NT2/D1 (cell line): ENCODE results near the gene SLCO3A1.

Experiments used
- DNase-seq: peaks from one replicate; pipeline ENCODE4 v3.0.0-alpha.2; 2011; ENCODE audit warnings: low read depth, low spot score
- H3K27me3 ChIP-seq: 2 replicates; pipeline ENCODE4 v1.6.0; 2011; ENCODE audit warnings: mild to moderate bottlenecking; ENCODE audit not compliant: insufficient read length, insufficient read depth
- H3K36me3 ChIP-seq: 2 replicates; pipeline ENCODE4 v1.6.1; 2011; ENCODE audit warnings: mild to moderate bottlenecking, low read length, mixed read lengths; ENCODE audit not compliant: insufficient read depth, insufficient read length
- H3K4me1 ChIP-seq: 2 replicates; pipeline ENCODE4 v1.5.1; 2011; ENCODE audit not compliant: insufficient read depth, insufficient read length
- H3K4me3 ChIP-seq: 2 replicates; pipeline ENCODE4 v1.5.1; 2011; ENCODE audit warnings: low read depth; ENCODE audit not compliant: insufficient read length
- H3K9ac ChIP-seq: 2 replicates; pipeline ENCODE4 v1.6.0; 2011; ENCODE audit warnings: low read depth; ENCODE audit not compliant: insufficient read length
- H3K9me3 ChIP-seq: 2 replicates; pipeline ENCODE4 v1.5.1; 2011; ENCODE audit warnings: mild to moderate bottlenecking, low read length; ENCODE audit not compliant: insufficient read depth
- SUZ12 ChIP-seq: IDR thresholded peaks from 2 replicates; pipeline ENCODE4 v1.6.1; 2011; ENCODE audit not compliant: insufficient read length, insufficient read depth; ENCODE audit errors: extremely low read depth
- YY1 ChIP-seq: IDR thresholded peaks from 2 replicates; pipeline ENCODE4 v1.6.1; 2011; ENCODE audit not compliant: insufficient read length, insufficient read depth
- ZNF274 ChIP-seq: IDR thresholded peaks from 2 replicates; pipeline ENCODE4 v1.6.1; 2011; ENCODE audit warnings: mild to moderate bottlenecking, low read depth, low read length

Gene SLCO3A1

DNA sequence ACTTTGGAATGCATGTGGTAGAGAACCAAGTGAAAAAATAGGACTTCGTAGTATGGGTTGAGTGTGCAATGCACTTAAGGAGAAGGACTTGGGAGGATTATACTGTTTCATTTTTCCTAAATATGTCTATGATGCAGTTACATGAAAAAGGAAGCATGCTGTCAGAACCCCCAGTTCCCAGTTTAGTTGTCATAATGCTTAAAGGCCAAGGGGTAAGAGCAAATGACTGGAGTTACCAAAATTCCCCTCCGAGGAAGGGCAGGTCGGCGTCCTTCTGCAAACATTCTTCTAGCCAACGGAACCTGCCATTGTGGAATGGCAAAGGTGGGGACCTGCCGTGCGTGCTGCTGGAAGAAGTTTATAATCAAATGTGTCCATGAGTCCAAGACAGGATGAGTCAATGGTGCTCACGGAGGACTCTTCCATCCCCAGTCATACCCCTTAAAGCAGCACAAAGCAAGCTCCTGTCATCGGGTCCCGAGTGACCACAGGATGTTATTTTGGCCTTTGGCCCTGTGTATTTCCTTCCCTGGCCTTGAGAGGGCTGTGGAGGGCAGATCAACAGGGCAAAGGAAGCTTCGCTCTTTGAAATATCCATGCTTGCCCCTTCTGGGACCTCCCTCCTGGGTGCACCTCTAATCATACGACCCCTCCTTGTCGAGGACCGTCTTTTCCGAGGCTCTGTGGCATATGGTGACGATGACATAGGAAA lies 93.2 kb downstream of the SLCO3A1 start:
- Histone ChIP-seq H3K4me3 (no peak overlapping the region), H3K9ac (no peak overlapping the region), H3K27me3 (no peaks in the 10 kb centered on the region), H3K36me3 (no peaks in the 10 kb centered on the region), H3K4me1 (peaks cover 16% of the 10 kb centered on the region), H3K9me3 (peaks cover 6% of the 10 kb centered on the region; the same call in 1 of the 2 replicates)
- no peak for TF ChIP-seq SUZ12
- TF ChIP-seq ZNF274, result no peak
- TF ChIP-seq YY1, result no peak
- no peak for DNase-seq

DNA sequence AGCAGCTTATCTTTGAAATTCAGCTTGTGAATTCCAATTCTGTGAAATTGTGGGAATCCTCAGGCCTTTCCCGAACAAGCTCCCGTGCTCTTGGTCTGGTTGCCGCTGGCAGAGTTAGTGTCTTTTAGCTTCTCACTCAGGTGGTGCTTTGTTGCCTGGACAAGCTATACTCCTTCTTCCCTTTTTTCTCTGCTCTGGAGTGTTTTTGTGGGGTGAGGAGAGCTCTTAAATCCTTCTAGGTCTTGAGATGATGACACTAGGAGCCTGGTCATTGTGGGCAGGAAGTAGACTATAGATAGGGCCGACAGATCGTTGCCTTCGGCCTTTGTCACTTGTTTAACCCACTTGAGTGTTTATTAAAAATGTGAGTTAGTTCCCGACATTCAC lies 93.8 kb downstream of the SLCO3A1 start:
- Histone ChIP-seq H3K4me3 (no peak overlapping the region), H3K27me3 (no peaks in the 10 kb centered on the region), H3K9ac (no peak overlapping the region), H3K36me3 (no peaks in the 10 kb centered on the region), H3K4me1 (peaks cover 16% of the 10 kb centered on the region), H3K9me3 (peaks cover 6% of the 10 kb centered on the region; the same call in 1 of the 2 replicates)
- no peak for TF ChIP-seq ZNF274
- no peak for TF ChIP-seq SUZ12
- no peak for TF ChIP-seq YY1
- no peak for DNase-seq

DNA sequence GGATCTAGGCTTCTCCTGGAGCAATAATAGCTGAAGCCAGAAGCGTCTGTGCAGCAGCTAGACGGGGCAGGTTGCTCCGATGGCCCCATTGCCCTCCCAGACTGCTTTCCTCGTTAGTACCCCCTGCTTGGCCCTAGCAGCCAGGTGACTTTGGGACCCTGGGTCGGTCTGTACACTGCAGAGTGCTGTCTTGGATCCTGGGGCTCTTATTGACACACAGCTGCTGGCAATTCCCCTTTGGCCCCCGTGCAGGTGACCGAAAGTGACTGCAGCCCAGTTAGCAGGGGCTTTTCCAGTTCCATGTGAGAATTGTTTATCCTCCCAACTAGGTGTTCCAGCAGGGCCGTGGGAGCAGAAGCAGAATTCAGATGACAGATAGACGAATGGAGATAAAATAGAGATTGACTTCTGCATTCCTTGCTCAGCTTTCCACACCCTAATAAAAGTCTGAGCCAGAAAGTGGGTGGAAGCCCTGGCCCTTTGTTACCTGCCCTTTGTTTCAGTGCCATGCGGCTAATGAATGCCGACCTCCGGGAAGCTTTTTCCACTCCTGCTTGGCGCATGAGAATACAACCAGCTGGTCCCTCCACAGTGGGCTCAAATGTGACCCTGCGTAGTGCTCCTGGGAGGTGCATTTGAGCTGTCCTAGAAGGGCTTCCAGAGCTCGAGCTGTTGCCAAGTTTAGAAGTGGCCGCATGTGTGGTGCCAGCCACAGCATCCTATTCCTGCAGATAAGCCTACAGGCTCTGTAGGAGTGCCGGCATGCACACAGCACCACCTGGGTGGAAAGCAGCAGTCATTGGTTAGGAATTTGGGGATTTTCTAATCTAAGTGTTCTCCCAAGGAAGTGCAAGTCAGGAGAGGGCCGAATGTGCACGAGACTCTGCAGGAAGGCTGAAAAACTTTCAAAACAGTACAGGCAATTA lies 94.4 kb downstream of the SLCO3A1 start:
- Histone ChIP-seq H3K36me3 (no peaks in the 10 kb centered on the region), H3K9me3 (peaks cover 6% of the 10 kb centered on the region; the same call in 1 of the 2 replicates), H3K27me3 (no peaks in the 10 kb centered on the region), H3K9ac (peak overlapping the region; percentile 46), H3K4me3 (no peak overlapping the region), H3K4me1 (peaks cover 16% of the 10 kb centered on the region)
- peak; percentile 46 for DNase-seq
- TF ChIP-seq SUZ12 (no peak), ZNF274 (no peak), YY1 (no peak)

DNA sequence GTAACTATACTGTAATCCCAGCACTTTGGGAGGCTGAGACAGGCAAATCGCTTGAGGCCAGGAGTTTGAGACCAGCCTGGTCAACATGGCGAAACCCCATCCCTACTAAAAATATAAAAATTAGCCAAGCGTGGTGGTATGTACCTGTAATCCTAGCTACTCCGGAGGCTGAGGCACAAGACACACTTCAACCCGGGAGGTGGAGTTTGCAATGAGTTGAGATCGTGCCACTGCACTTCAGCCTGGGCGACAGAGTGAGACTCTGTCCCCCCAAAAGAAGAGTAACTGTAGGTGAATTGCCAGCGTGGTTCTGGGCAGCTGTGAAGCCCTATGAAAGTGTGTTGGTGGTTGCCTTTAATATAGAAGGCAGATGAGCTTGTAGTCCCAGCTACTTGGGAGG lies 95.9 kb downstream of the SLCO3A1 start:
- Histone ChIP-seq H3K9ac (no peak overlapping the region), H3K9me3 (peaks cover 6% of the 10 kb centered on the region; the same call in 1 of the 2 replicates), H3K27me3 (no peaks in the 10 kb centered on the region), H3K4me3 (no peak overlapping the region), H3K36me3 (no peaks in the 10 kb centered on the region), H3K4me1 (peaks cover 21% of the 10 kb centered on the region)
- DNase-seq, result no peak
- TF ChIP-seq YY1 (no peak), ZNF274 (no peak), SUZ12 (no peak)

DNA sequence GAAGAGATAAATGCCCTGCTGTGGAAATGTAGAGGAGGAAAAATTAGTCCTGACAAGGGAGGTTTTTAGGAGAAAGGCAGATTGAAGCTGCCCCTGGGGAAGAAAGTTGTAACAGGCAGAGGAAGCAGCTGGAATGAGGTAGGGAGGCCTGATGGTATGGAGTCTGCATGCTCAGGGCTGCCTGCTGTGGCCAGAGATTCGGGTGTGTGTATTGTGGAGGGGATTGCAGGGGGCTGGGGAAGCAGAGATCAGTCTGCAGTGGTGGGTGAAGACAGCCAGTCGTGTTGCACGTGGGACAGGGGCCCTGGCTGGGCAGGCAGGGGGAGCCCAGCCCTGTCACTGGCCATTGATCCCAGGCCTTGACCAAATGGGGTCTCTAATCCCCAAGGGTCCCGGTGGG lies 96.5 kb downstream of the SLCO3A1 start:
- Histone ChIP-seq H3K27me3 (no peaks in the 10 kb centered on the region), H3K9ac (no peak overlapping the region), H3K4me3 (no peak overlapping the region), H3K36me3 (no peaks in the 10 kb centered on the region), H3K9me3 (peaks cover 6% of the 10 kb centered on the region; the same call in 1 of the 2 replicates), H3K4me1 (peaks cover 21% of the 10 kb centered on the region)
- DNase-seq, result no peak
- no peak for TF ChIP-seq YY1
- TF ChIP-seq SUZ12, result no peak
- TF ChIP-seq ZNF274, result no peak

DNA sequence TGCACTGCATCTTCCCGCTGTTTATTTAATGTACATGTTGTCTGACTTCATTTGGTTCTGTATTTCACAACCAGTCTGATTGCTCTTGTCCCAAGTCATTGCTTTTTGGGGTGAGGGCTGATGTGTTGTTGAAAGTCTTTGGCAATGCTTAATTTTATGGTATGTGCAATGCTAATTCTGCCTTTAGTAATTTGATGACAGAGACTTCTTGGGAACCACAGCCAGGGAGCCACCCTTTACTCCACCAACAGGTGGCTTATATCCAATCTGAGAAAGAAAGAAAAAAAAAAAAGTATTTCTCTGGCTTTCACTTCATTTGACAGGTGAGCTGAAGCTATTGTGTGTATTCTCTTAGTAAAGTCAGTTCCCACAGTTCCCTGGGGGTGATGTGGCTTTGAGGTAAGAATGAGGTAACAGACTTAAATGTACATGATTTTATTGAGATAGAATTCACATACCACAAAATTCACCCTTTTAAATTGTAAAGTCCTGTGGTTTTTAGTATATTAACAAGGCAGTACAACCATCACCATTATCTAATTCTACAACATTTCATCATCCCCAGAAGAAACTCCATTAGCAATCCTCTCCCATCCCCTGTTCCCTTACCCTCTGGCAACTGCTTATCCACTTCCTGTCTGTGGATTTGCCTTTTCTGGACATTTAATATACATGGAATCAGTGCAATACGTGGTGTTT lies 97.3 kb downstream of the SLCO3A1 start:
- TF ChIP-seq ZNF274, result no peak
- no peak for TF ChIP-seq YY1
- no peak for TF ChIP-seq SUZ12
- Histone ChIP-seq H3K36me3 (no peaks in the 10 kb centered on the region), H3K27me3 (no peaks in the 10 kb centered on the region), H3K9me3 (no peaks in the 10 kb centered on the region), H3K4me1 (peaks cover 20% of the 10 kb centered on the region), H3K4me3 (no peak overlapping the region), H3K9ac (no peak overlapping the region)
- no peak for DNase-seq

DNA sequence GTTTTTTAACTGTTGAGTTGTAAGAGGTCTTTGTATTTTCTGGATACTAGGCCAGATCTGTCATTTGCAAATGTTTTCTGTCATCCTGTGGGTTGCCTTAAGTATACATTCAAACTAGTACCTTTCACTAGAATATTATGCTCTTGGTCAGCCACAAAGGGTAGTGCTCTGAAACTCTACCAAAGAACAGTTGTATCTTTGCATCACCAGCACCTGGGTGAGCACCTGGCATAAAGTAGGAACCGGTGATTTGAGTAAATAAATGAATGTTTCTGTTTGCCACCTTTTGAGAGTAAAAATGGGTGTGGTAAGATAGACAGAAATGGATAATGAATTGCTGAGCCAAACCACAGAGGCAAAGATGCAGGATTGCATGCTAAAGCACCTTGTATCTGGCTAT lies 98.7 kb downstream of the SLCO3A1 start:
- Histone ChIP-seq H3K27me3 (no peaks in the 10 kb centered on the region), H3K9ac (no peak overlapping the region), H3K36me3 (no peaks in the 10 kb centered on the region), H3K4me1 (peaks cover 13% of the 10 kb centered on the region), H3K4me3 (no peak overlapping the region), H3K9me3 (no peaks in the 10 kb centered on the region)
- no peak for TF ChIP-seq ZNF274
- TF ChIP-seq SUZ12, result no peak
- no peak for TF ChIP-seq YY1
- DNase-seq, result no peak
